NCI-H146 (cell line): ENCODE measurements around the gene RIMS1.
"Not testable (repeated sequence)": the region's sequence is repeated elsewhere in the genome, so short reads cannot be mapped to it uniquely, and the experiment has no call there.

Experiments
- DNase-seq: peaks from one replicate; lab custom pipeline; 2025; lab: John Stamatoyannopoulos, UW

Gene RIMS1

DNA sequence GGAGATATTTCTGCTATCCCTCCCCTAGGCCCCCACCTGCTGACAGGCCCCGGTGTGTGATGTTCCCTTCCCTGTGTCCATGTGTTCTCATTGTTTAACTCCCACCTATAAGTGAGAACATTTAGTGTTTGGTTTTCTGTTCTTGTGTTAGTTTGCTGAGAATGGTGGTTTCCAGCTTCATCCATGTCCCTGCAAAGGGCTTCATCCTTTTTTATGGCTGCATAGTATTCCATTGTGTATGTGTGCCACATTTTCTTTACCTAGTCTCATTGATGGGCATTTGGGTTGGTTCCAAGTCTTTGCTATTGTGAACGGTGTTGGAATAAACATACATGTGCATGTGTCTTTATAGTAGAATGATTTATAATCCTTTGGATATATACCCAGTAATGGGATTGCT, 448.9 kb downstream of the RIMS1 start:
- not testable (repeated sequence) for DNase-seq

DNA sequence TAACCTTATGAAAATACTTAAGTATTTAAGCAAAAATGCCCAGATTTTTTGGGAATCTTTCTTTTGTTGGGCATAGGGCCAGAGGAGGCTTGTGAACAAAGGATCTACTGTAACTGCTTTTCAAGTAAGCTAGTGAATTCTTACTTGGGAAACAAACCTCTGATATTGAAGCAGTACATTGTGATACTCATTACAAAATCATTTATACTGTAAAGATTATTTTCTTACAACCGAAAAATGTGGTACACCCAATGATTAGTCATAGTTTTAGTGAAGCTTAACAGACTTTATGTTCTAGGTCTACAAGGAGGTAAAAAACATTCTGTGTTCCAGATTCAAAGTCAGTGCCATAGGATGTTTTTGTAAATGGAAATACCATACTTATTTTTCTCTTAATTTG, 462.6 kb downstream of the RIMS1 start:
- DNase-seq = no peak

DNA sequence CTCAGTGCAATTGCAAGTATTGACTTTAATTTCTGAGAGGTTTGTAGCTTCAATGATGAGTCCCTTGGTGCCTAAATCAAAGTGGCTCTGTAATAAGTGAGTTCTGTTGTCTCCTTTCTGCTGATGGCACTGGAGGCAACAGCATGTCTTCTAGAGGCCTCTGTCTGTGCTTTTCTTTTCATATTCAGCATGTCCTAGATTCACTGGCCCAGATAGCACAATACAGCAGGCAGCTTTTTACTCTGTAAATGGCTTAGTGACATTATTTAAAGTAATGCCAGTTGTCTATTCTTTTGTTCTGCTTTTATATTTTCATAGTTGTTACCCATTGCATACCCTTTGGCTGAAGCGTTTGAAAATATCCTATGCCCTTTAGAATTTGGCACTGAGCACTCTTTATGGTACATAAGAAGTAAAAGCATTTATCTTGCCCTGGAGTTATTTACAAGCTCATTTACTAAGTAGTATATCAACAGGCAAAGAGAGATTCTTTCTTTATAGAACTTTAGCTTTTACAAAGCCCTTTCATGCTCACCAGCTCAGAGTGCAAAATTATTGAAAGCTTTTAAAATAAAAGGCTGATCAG, 464.0 kb downstream of the RIMS1 start:
- no peak for DNase-seq

DNA sequence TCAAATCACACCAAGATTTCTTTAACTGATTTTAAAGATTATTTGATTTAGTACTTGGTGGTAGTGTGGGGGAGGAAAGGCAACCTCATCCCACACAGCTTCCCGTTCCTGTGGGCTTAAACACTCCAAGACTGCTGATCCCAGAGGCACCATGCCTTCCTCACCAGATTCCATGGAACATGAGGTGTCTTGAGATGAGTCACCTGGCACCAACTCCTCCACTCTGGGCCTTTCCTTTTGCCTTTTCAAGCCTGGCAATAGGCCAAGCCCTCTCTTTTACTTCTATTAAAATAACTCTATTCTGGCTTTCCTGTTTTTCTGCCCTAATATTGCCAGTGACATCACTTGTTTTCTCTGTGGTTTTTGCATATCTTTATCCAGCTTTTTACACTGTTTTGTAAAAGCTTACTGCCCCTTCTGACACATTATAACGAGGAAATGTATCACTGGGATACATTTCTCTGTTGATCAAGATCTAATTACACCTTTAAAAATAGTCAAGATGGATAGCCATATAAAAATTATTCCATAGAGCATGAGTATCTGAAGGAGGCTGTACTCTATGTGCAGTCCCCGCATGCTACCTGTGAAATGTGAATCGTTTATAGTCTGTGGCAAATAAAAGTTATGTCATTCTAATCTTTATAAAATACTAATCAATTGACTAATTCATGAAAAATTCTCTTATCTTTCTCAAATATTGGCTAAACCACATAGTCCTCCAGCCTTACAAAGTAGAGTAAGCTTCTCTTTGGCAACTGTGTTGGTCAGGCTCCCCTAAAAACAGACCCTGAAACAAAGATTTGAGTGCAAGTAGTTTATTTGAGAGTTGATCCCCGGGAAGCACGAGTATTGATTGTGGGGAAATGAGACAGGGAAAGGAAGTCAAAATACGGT, 477.7 kb downstream of the RIMS1 start:
- no peak for DNase-seq

DNA sequence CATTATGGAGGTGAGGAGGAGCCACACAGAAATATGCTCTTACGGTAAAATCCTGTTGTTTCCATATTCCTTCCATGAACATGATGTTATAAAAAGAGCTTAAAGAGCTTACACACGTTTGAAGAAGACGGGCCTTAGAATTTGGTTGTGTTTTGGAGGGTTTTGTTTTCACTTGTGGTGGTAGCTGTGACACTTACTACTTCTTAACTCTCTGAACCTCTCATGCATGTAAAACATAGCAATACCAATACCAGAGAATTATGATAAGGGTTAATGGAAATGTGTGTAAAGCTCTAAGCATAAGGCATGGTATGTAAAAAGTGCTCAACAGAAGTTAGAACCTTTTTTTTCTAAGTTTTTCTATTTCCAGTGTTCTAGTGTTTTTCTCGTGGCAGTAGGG, 479.4 kb downstream of the RIMS1 start:
- DNase-seq = no peak

DNA sequence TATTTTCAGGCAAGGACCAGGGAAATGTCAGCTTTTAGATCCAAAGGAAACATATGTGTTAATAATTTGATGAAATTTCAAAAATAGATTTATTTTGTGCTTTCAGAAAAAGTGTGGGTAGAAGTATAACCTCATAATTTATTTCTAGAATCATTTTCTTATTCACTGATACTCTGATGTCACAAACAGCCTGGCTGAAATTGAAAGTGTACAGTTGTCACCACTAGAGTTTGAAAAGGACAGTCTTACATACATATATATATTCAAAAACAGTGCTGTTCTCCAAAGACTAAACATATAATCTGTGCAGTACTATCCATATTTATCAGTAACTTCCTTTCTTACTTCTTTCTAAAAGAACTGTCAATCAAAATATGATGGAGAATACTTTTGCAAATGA, 481.1 kb downstream of the RIMS1 start:
- DNase-seq = no peak

DNA sequence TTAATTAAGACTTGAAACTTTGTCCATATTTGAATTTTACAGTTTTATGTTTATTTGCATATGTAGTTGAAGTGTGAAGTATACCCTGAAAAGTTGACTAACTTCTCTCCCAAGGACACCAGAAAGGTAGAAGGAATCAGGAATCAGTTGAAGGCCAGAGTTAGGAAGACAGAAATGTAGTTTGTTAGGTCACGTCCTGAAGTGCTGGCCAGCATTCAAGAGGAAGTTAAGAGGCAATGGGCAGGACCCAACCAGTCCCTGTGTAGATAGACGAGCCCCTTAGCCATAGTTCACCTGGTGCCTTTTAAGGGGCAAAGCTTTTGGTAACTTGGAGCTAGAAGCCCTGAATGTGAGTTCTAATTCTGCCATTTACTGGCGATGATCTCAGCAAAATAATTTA, 485.1 kb downstream of the RIMS1 start:
- no peak for DNase-seq

DNA sequence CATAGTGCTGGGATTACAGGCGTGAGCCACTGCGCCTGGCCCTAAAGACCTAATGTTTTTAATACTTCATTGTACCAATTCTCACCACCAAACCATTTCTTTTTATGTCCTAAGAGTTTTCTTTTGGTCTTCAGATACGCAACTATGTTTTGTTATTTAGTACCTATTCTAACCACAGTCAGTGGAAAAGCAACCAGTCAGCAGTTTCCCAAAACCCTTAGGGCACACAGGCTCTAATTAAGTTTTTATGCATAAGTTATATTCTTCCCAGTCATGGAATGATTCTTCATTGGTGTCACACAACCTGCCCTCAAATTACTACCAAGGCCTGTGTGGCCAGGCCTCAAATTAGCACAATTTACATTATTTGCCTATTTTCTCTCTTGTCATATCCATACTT, 487.8 kb downstream of the RIMS1 start:
- DNase-seq = no peak

DNA sequence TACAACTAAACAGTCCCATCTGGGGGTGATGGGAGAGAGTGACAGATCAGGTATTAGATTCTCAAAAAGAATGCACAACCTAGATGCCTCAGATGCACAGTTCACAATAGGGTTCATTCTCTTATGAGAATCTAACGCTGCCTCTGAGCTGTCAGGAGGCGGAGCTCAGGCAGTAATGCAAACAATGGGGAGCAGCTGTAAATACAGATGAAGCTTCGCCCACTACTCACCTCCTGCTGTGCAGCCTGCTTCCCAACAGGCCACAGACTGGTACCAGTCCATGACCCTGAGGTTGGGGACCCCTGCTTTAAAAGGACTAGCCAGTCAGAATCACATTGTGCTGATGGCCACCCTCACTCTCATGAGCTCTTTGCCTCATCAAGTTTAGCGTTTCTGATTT, 488.5 kb downstream of the RIMS1 start:
- DNase-seq = peak; percentile 0

DNA sequence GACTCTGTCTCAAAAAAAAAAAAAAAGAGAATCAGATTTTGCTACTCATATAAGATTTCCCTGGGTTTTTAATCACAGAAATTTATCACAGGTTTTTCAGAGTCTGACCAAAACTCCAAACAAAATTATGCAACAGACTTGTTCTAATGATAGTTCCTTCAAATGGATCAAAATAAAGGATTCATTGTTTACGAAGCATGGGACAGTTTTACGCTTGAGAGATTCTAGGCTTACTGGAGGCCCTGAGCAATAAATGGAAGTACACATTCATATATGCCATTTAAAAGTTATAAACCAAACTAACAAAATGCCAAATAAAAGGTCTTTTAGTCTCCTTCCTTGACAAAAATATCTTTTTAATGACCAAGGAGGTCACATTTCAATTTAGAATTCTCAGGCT, 490.4 kb downstream of the RIMS1 start:
- DNase-seq = no peak

DNA sequence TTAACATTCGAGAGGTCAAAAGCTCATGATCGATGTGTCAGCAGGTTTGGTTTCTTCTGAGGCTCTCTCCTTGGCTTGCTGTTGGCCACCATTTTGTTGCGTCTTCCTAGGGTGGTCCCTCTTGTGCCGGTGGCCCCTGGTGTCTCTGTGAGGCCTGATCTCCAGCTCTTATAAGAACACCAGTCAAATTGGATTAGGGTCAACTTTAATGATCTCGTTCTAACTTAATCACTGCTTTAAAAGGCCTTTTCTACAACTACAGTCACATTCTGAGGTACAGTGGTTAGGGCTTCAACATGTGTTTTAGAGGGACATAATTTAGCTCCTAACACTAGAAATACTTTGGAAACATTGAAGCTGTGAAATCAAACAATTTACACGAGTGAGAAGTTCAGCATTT, 494.7 kb downstream of the RIMS1 start:
- no peak for DNase-seq

DNA sequence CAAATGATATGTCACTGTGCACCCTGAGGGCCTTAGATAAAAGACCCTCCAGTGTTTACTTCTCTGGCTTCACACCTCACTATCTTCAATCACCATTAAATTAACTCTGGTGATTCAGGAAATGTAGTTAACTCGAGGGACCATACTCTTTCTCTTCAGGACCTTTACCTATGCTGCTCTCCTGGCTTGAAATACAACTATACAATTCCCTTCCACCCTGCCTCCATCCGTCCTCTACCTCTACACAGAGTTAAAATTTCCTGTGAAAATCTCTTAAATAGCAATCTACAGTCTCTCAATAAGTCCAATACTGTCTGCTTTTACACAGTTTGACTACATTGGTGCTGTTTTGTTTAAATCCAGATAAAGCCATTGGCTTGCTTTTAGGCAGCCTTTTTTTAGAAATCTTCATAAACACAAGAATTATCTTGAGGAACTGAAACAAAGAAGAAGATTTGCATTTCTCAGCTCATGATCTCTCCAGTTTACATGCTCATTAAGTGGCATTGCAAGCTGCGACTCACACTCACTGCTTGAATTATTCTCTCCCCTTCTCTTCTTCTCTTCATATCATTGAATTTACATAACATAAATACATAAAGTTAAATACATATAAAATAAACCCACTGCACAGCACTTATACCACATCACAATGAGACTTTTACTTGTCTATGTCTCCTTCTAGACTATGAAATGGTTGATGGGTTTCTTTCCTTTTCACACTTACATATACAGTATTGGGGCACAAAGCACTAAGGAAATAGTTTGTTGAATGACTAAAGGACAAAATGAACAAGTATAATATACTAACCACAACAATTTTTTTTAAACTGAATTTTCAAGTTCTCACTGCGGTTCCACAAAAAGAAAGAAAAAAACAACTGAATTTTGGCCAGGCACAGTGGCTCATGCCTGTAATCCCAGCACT, 496.5 kb downstream of the RIMS1 start:
- DNase-seq = no peak

DNA sequence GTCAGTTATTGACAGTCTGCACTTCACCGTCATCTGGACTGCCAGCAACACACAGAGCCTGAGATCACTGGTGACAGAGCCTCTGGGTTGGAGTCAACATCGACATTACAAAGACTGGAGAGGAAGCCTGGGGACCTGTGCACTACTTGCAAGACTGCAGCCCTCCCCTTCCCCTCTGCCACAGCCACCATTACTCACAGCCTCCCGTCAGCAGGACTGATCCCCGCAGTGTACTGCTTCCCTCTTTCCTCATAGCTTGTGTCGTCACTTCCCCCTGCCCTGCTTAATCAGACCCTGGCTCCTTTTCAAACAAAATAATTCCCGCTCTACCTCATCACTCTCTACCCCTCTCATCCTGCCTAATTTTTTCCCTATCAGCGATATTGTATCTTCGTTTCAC, 500.0 kb downstream of the RIMS1 start:
- no peak for DNase-seq

DNA sequence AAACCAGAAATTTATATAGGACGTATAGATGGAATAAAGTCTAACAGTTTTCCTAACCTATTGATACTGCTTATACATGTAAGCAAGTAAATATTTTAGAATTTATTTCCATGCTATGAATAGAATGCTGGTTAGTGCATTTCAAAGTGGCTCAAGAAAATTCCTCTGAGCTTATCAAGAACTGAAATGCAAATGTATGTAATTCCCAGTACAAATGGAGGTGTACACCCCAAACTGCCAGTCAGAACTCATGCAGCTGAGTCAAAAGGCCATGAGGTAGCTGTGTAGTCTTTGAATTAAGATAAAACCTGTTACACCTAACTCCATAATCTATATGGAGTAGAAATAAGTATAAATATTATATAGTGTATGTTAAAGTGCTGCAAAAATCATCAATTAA, 503.3 kb downstream of the RIMS1 start:
- DNase-seq = no peak

DNA sequence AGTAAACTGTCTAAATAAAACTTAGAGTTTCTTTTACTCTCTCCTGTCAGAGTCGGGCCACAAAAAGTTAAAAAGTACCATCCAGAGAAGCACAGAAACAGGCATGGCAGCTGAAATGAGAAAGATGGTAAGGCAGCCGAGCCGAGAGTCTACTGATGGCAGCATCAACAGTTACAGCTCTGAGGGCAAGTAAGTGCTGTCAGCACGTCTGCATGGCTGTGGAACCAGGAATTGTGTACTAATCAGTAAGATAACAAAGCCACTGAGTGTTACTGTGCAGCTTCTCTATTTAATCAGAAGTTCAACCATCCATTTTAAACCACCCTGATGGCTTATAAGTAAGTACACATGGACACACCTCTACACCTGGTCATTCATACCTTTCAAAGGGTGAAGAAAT, 504.2 kb downstream of the RIMS1 start:
- no peak for DNase-seq

DNA sequence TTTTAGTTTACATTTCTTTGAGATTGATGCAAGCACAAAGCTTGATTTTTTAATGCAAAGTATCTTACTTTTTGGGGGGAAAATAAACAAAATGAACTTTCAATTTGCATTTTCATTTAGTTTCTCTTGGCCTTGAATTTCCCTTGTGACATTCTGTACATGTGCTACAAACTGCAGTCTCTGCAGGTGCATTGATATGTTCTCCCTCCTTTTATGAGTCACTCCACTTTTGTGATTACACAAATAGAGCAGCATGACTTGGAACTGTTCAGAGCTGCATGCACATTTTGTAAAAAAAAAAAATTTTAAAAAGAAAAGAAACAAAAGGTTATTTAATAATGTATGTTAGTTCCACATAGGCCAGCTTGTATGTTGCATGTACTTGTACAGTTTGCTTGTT, 515.5 kb downstream of the RIMS1 start:
- DNase-seq = no peak

DNA sequence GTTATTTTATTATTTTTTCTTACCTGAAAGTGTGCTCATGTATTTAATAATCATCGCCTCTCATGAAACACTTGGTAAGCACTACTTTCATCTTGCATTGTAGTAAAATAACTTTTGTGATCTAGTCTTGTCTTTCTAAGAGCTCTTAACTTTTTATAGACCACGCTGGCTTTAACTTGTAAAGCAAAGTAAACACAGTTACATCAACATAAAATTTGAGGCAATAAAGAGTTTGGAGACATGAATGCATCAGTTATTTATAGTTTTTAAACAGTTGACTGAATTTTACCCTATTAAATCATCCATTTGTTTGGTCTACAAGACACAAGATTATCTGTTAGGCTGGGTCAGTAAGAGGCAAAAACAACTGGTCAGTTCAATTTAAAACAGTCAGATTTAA, 517.1 kb downstream of the RIMS1 start:
- no peak for DNase-seq

DNA sequence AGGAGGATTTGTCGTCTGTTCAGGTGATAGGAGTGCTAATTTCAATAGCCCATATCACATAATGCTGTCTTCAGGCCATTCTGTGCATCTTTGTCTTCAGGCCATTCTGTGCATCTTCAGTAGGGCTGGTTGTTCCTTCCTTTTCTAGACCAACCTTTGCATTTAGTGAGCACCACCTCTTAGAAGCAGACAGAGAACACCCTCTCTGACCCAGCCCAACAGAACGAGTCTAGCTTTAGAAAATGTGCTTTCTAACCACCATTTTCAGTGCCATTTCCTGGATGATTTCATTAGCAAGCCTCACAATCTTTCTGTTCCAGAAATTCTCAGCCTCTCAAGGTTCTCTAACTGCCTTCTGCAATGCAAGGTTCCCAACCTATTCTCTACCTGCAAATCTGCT, 520.2 kb downstream of the RIMS1 start:
- DNase-seq = no peak

DNA sequence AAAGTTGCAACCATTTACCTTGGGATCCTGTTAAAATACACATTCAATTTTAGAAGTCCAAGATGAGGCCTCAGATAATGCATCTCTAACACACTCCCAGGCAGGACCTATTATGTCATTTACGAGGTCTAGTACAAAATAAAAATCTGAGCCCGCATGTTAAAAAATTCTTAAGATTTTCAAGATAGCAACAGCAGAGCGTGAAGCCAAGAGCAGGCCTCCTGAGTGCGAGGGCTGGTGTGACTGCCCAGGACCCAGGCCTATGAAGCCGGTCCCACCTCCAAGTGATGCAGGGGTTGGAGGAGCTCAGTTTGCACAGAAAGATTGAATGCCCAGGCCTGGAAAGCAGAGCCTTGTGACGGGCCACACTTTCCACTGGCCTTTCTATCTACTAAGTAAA, 524.4 kb downstream of the RIMS1 start:
- no peak for DNase-seq

DNA sequence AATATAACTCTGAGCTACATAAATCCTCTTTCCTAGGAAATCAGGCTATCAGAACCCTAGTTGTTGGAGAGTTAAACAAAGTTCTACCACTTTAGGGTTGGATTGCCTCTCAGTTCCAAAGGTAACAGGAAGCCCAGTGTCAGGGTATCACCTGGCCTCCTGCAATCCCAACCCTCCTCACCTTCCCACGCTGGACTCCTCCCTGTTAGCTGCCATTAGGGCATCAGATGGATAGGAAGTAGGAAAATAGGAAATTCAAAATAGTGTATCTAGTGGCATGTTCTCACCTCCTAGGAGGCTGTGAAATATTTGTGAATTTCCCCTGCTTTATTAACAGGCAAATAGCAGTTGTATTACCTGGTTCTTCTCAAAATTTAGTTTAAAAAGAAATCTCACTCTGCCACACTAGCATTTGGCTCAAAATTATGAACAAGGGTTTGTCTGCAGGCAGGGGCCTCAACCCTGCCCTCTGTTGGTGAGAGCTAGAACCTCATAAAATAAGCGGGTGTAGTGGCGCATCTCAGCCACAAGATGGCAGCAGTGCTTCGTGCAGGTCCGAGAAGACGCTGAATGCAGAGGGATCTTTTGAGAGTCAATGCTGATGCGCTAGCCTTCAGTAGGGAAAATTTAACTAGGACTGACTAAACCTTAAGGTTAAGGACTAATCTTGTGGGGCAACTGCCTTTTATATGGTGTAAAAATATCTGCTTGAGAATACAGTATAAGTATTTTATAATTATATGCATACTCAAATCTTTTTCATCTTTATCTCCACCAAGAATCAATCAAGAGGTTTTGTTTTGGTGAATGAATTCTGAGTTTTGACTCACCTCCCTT, 525.7 kb downstream of the RIMS1 start:
- peak; percentile 45 for DNase-seq

DNA sequence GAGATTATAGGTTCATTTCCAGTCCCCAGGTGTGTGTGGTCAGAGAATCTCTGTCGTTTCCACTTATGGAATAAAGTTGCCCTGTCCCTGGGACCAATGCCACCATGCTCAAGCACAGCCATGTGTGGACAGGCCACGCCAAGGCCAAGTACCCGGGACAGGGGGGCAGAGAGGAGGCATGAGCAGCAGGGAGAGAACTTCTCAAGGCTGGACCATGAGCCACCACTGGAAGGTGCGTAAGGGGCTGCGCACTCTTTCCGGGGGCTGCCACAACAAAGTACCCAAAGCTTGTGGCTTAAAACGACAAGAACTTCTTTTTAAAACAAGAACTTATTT, 526.3 kb downstream of the RIMS1 start:
- no peak for DNase-seq

DNA sequence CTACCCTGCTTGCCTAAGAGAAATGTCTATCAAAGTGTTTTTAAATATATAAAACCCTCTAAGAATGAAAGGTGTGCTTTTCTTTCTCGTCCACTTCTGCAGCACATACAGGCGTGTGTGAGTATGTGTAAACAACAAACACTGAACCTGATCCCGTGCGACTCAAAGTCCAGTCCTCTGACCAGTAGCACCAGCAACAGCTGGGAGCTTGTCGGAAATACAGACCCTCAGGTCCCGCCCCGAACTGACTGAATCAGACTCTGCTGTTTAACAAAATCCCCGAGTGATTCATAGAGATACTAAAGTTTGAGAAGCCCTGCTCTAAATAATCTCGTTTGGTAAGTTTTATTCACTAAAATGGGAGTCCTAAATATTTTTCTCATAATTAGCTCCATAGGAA, 527.5 kb downstream of the RIMS1 start:
- DNase-seq = no peak
